Skin of body (tissue), 2 donors: ENCODE data around the gene ERC2. TPM values are rescaled to one million over a fixed set of nuclear protein-coding genes. Genes with fewer than 3 reads are reported as not detected.

ENCODE experiments used
- small RNA-seq: library from RNA; depleted of rRNA; stranded (forward); fragments of <200 nt; gene quantifications from one replicate; pipeline ENCODE3, GENCODE V24; 2014; ENCODE audit warnings: low replicate concordance
- total RNA-seq: library from RNA; depleted of rRNA; stranded (reverse); fragments of >200 nt; gene quantifications from one replicate; pipeline ENCODE4 v1.2.3, GENCODE V29; 2014

ERC2 gene
- total RNA-seq, 1 donor from 2014 or later: 2.5 TPM

Small RNA genes lying within 50 kb of the gene (small RNA-seq; reads per million reads assigned to genes)
- gene MIR3938: not detected
- gene RNA5SP133: not detected

Other genes starting within 250 kb of the ERC2 start
- 40.7 TPM for gene CCDC66, start 88.7 kb upstream of the ERC2 start, total RNA-seq
- 89.3 TPM for gene TASOR, start 214.8 kb upstream of the ERC2 start, total RNA-seq